Caco-2 (cell line): Measurements from ENCODE around the gene RAD51D. TPM values are rescaled to one million over a fixed set of nuclear protein-coding genes. Genes with fewer than 3 reads are reported as not detected.

Experiments
- BruUV-seq: library from RNA; stranded (reverse); fragments of 400-500 nt; replicated peaks from 2 replicates; lab custom pipeline; 2021; lab: Mats Ljungman, UMichigan
- CTCF ChIA-PET: fragments of 300-600 bp; sonication (Branson Sonifier 250); formaldehyde crosslinking; loops from one replicate; lab custom pipeline; 2022; ENCODE audit warnings: antibody characterized with exemption; lab: Charles Lee
- POLR2A ChIA-PET: fragments of 300-600 bp; sonication (Branson Sonifier 250); formaldehyde crosslinking; loops from one replicate; lab custom pipeline; 2022; ENCODE audit warnings: antibody characterized with exemption; lab: Charles Lee
- DNase-seq, 2 experiments: peaks; one replicate each; pipeline versions ENCODE4 v3.0.0 to v3.0.0-alpha.2; 2020 to 2022
- H3K27me3 ChIP-seq: replicated peaks from 2 replicates; pipeline ENCODE4 v1.6.0; 2011; ENCODE audit warnings: low read length; ENCODE audit not compliant: control insufficient read depth, insufficient read depth
- H3K36me3 ChIP-seq: 2 replicates; pipeline ENCODE4 v1.5.1; 2011; ENCODE audit warnings: low read length; ENCODE audit not compliant: control insufficient read depth, insufficient read depth
- H3K4me1 ChIP-seq: fragments of 250-450 bp; sonication (Bioruptor Pico); 2 replicates; pipeline ENCODE4 v1.5.1; 2020; ENCODE audit warnings: mild to moderate bottlenecking
- H3K4me3 ChIP-seq: 2 replicates; pipeline ENCODE4 v1.5.1; 2011; ENCODE audit warnings: low read depth, mild to moderate bottlenecking, control low read depth, low read length
- H3K9me3 ChIP-seq: fragments of 250-450 bp; sonication (Bioruptor Pico); 2 replicates; pipeline ENCODE4 v1.5.1; 2020; ENCODE audit warnings: mild to moderate bottlenecking, moderate library complexity
- H3K27ac Mint-ChIP-seq: one replicate; pipeline ENCODE4 v1.8.0; 2022; ENCODE audit warnings: mixed read lengths; ENCODE audit not compliant: unreplicated experiment
- H3K27me3 Mint-ChIP-seq: one replicate; pipeline ENCODE4 v1.8.0; 2022; ENCODE audit warnings: mixed read lengths; ENCODE audit not compliant: insufficient read depth, unreplicated experiment
- H3K36me3 Mint-ChIP-seq: one replicate; pipeline ENCODE4 v1.8.0; 2022; ENCODE audit warnings: mild to moderate bottlenecking, mixed read lengths; ENCODE audit not compliant: insufficient read depth, unreplicated experiment
- H3K4me1 Mint-ChIP-seq: one replicate; pipeline ENCODE4 v1.8.0; 2022; ENCODE audit warnings: low read depth, mixed read lengths; ENCODE audit not compliant: unreplicated experiment
- H3K4me3 Mint-ChIP-seq: one replicate; pipeline ENCODE4 v1.8.0; 2022; ENCODE audit warnings: mild to moderate bottlenecking, moderate library complexity, mixed read lengths; ENCODE audit not compliant: unreplicated experiment
- H3K9me3 Mint-ChIP-seq: one replicate; pipeline ENCODE4 v1.8.0; 2022; ENCODE audit warnings: mixed read lengths; ENCODE audit not compliant: unreplicated experiment
- CTCF ChIP-seq, 2 experiments: fragments of 200-600 bp in 1 of 2; IDR thresholded peaks; 1 replicate in 1 of 2; 2 replicates in 1 of 2; pipeline versions ENCODE4 v1.5.1 to v1.8.0; 2011 to 2022; ENCODE audit warnings: antibody characterized with exemption in 1 of 2, control low read depth in 1 of 2, inconsistent platforms in 1 of 2, low read depth in 1 of 2, low read length in 1 of 2, mild to moderate bottlenecking in 1 of 2, moderate library complexity in 1 of 2; ENCODE audit not compliant: insufficient read depth in 1 of 2, severe bottlenecking in 1 of 2, unreplicated experiment in 1 of 2
- intact Hi-C: fragments of 100-400 bp; cut with micrococcal nuclease; formaldehyde crosslinking; loops from one replicate; pipeline ENCODE4 v1.10.0; 2022; ENCODE audit not compliant: unreplicated experiment
- total RNA-seq: library from RNA; stranded (reverse); gene quantifications from 2 replicates; pipeline ENCODE4 v1.2.3, GENCODE V29; 2022

RAD51D gene
- total RNA-seq, 1 experiment from 2014 or later = 31.8 TPM

GRCh38 chr17:35162755-35163154, 43.1 kb upstream of the RAD51D start:
- POLR2A ChIA-PET = no interaction called here
- Mint-ChIP-seq H3K4me3 (no peak overlapping the region), H3K27ac (no peak overlapping the region), H3K9me3 (no peaks in the 10 kb centered on the region), H3K4me1 (peaks cover 6% of the 10 kb centered on the region), H3K36me3 (no peaks in the 10 kb centered on the region), H3K27me3 (peaks cover 20% of the 10 kb centered on the region)
- H3K27me3 ChIP-seq = no peaks in the 10 kb centered on the region; the same call in 1 of the 2 replicates
- 0 out of 2 replicates have a peak, but pooled peaks cover 4% of the 10 kb centered on the region for H3K4me1 ChIP-seq
- intact Hi-C loops = no loop called here
- H3K9me3 ChIP-seq = no peaks in the 10 kb centered on the region
- no peak for DNase-seq
- BruUV-seq = no TSS peak
- CTCF ChIA-PET = no interaction called here
- no peak for TF ChIP-seq CTCF (IDR thresholded peaks at IDR 0.05; ENCODE audit: insufficient read depth in 1 of 2, low read depth in 1 of 2, low read length in 1 of 2, severe bottlenecking in 1 of 2, unreplicated experiment in 1 of 2)
- H3K36me3 ChIP-seq = no peaks in the 10 kb centered on the region
- H3K4me3 ChIP-seq = no peak overlapping the region

GRCh38 chr17:35161281-35161761, 41.7 kb upstream of the RAD51D start:
- no peaks in the 10 kb centered on the region for H3K36me3 ChIP-seq
- no peaks in the 10 kb centered on the region for H3K9me3 Mint-ChIP-seq
- H3K4me3 Mint-ChIP-seq = no peak overlapping the region
- peak in 1 of 2 experiments; percentile 2 for DNase-seq
- peaks cover 4% of the 10 kb centered on the region for H3K4me1 Mint-ChIP-seq
- no peaks in the 10 kb centered on the region for H3K9me3 ChIP-seq
- peaks cover 20% of the 10 kb centered on the region for H3K27me3 Mint-ChIP-seq
- POLR2A ChIA-PET = no interaction called here
- H3K27ac Mint-ChIP-seq = no peak overlapping the region
- intact Hi-C loops = no loop called here
- no TSS peak for BruUV-seq
- no peak overlapping the region for H3K4me3 ChIP-seq
- CTCF ChIA-PET = no interaction called here
- H3K27me3 ChIP-seq = no peaks in the 10 kb centered on the region; the same call in 1 of the 2 replicates
- no peaks in the 10 kb centered on the region for H3K4me1 ChIP-seq
- H3K36me3 Mint-ChIP-seq = no peaks in the 10 kb centered on the region
- TF ChIP-seq CTCF (IDR thresholded peaks at IDR 0.05; ENCODE audit: insufficient read depth in 1 of 2, low read depth in 1 of 2, low read length in 1 of 2, severe bottlenecking in 1 of 2, unreplicated experiment in 1 of 2) = no peak

GRCh38 chr17:35160354-35161201, 40.9 kb upstream of the RAD51D start:
- ChIA-PET CTCF (no interaction called here), POLR2A (no interaction called here)
- Mint-ChIP-seq H3K36me3 (no peaks in the 10 kb centered on the region), H3K9me3 (no peaks in the 10 kb centered on the region), H3K4me1 (no peaks in the 10 kb centered on the region), H3K27ac (no peak overlapping the region), H3K4me3 (no peak overlapping the region), H3K27me3 (peaks cover 22% of the 10 kb centered on the region)
- Histone ChIP-seq H3K36me3 (no peaks in the 10 kb centered on the region), H3K4me1 (no peaks in the 10 kb centered on the region), H3K27me3 (no peaks in the 10 kb centered on the region; the same call in 1 of the 2 replicates), H3K9me3 (no peaks in the 10 kb centered on the region), H3K4me3 (no peak overlapping the region)
- intact Hi-C loops = no loop called here
- peak in 1 of 2 experiments; percentile 8 for DNase-seq
- no peak for TF ChIP-seq CTCF (IDR thresholded peaks at IDR 0.05; ENCODE audit: insufficient read depth in 1 of 2, low read depth in 1 of 2, low read length in 1 of 2, severe bottlenecking in 1 of 2, unreplicated experiment in 1 of 2)
- BruUV-seq = no TSS peak
